Activated CD4-positive, alpha-beta memory T cell treated with anti-CD3 and anti-CD28 coated beads, Interleukin-2, amount 10 ng/mL, durations not matched to agents 7 days and 5 days (primary cell): Measurements from ENCODE around the gene OR2J1. TPM values are rescaled to one million over a fixed set of nuclear protein-coding genes. Genes with fewer than 3 reads are reported as not detected.
"Not testable (repeated sequence)": the region's sequence is repeated elsewhere in the genome, so short reads cannot be mapped to it uniquely, and the experiment has no call there.

Experiments
- CTCF ChIA-PET: fragments of 350-600 bp; sonication (Branson Sonifier 250); formaldehyde crosslinking; loops from one replicate; lab custom pipeline; 2021; ENCODE audit warnings: antibody characterized with exemption, inconsistent platforms; lab: Charles Lee
- POLR2A ChIA-PET: fragments of 350-600 bp; sonication (Branson Sonifier 250); formaldehyde crosslinking; loops from one replicate; lab custom pipeline; 2021; ENCODE audit warnings: antibody characterized with exemption; lab: Charles Lee
- DNase-seq: peaks from one replicate; pipeline ENCODE4 v3.0.0-alpha.2; 2020
- H3K27ac Mint-ChIP-seq: one replicate; pipeline ENCODE4 v1.8.0; 2021; ENCODE audit warnings: mild to moderate bottlenecking, mixed read lengths
- H3K27me3 Mint-ChIP-seq: one replicate; pipeline ENCODE4 v1.8.0; 2021; ENCODE audit warnings: mixed read lengths
- H3K36me3 Mint-ChIP-seq: one replicate; pipeline ENCODE4 v1.8.0; 2021; ENCODE audit warnings: low read depth, mixed read lengths
- H3K4me1 Mint-ChIP-seq: one replicate; pipeline ENCODE4 v1.8.0; 2021; ENCODE audit warnings: mixed read lengths
- H3K4me3 Mint-ChIP-seq: one replicate; pipeline ENCODE4 v1.8.0; 2021; ENCODE audit warnings: mild to moderate bottlenecking, mixed read lengths
- H3K9me3 Mint-ChIP-seq: one replicate; pipeline ENCODE4 v1.8.0; 2021; ENCODE audit warnings: mixed read lengths
- total RNA-seq, 2 experiments: library from RNA; stranded (reverse); gene quantifications; one replicate each; pipeline ENCODE4 v1.2.3, GENCODE V29; 2021

Gene OR2J1
- not detected for total RNA-seq

DNA sequence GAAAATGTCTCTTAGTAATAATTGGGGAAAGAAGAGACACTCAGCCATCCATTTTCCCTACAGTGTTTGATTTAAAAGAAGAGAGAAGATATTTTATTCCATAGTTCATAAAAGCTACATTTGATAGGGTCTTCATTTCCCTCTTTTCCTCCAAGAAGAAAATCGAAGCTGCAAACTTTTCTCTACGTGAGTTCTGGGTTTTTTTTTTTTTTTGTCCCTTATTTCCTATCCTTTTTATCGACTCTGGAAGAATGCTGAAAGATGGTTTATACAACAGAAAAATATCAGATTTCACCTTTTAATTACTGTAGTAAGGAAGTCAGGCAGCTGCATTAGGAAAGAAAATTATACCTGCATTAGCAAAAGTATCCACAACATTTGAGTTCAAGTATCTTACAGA lies at the start of gene OR2J1:
TSS of gene OR2J1 (plus strand) at position 301 of the 400 bp plus-strand sequence. CDS start 1,453 bp downstream, outside the sequence.
- Mint-ChIP-seq H3K4me3 (no peak within 1 kb of the TSS), H3K36me3 (no peaks in the 10 kb centered on the region), H3K9me3 (no peaks in the 10 kb centered on the region), H3K4me1 (no peaks in the 10 kb centered on the region), H3K27ac (no peak within 1 kb of the TSS), H3K27me3 (peaks cover 15% of the 10 kb centered on the region)
- ChIA-PET POLR2A (no interaction called here), CTCF (no interaction called here)
- DNase-seq, result no peak

DNA sequence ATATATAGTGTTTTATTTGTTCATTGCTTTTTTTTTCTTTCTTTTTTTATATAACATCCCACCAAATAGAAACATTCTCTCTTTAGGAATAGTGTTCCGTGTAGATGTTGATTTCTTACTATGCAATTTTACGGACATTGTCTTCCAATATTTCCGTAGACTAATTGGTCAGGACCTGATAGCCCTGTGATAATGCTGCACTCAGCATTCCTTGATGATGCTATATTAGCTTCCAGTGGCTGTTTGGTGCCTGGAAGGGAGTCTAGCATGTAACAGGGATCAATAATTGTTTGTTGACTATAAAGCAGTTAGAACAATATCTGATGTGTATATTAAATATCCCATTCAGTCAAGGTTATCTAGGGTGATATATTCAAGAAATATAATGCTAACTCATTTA lies 47.6 kb upstream of the OR2J1 start:
- Mint-ChIP-seq H3K4me1 (no peaks in the 10 kb centered on the region), H3K27ac (no peak overlapping the region), H3K36me3 (no peaks in the 10 kb centered on the region), H3K4me3 (no peak overlapping the region), H3K9me3 (no peaks in the 10 kb centered on the region), H3K27me3 (peaks cover 33% of the 10 kb centered on the region)
- no peak for DNase-seq
- ChIA-PET POLR2A (no interaction called here), CTCF (no interaction called here)

DNA sequence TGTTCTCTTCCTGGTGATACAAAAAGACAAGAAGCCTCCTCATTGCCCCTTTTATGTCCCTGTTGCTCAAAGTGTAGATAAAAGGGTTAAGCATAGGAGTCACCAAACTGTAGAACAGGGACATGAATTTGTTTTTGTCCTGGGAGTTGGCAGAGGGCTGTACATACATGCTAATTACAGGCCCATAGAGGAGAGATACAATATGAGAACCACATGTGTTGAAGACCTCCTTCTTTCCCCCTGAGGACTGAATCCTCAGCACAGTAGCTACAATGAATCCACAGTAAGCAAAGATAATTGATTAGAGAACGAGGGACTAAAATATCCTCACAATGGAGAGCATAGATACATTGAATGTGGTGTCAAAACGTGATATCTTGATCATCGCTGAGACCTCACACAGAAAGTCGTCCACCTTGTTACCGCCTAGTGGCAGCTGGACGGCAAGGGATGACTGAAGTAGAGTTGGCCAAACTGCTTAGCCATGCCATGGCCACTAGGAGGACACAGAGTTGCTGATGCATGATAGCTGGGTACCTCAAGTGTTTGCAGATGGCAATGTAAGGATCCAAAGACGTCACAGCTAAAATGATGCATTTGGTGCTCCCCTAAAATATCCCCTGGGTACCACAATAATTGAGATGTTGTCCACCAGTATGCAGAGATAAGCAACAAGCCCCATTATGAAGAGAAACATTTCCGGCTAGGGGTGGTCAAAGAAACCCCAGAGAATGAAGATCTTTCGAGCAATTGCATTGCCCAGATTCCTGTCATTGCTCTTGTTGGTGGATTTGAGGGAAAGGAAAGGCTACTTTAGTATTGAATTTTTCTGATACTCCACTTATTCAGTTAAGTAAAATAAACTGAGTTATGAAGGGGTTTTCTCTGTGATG lies 27.2 kb upstream of the OR2J1 start:
- no peak overlapping the region for H3K27ac Mint-ChIP-seq
- H3K4me3 Mint-ChIP-seq, result no peak overlapping the region
- DNase-seq, result no peak
- CTCF ChIA-PET, result no interaction called here
- H3K9me3 Mint-ChIP-seq, result no peaks in the 10 kb centered on the region
- no peaks in the 10 kb centered on the region for H3K4me1 Mint-ChIP-seq
- POLR2A ChIA-PET, result no interaction called here
- H3K36me3 Mint-ChIP-seq, result no peaks in the 10 kb centered on the region
- peaks cover 20% of the 10 kb centered on the region for H3K27me3 Mint-ChIP-seq

DNA sequence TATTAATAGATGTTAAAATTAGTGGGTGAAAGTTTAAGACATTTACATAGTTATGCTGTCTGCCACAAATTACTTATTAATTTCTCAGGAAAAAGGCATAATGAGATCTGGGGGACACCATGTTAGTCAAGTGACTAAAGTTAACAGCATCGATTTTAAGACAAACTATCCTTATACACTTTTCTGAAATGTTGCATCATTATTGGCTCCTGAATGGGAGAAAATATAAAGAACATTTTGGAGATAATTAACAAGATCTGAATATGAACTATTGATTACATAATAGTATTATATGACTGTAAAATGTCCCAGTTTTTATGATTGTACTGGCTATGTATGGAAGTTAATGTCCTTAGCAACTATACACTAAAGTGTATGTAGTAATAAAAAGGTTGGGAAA lies 20.1 kb upstream of the OR2J1 start:
- ChIA-PET CTCF (no interaction called here), POLR2A (no interaction called here)
- H3K27ac Mint-ChIP-seq, result no peak overlapping the region
- H3K9me3 Mint-ChIP-seq, result no peaks in the 10 kb centered on the region
- no peak overlapping the region for H3K4me3 Mint-ChIP-seq
- H3K36me3 Mint-ChIP-seq, result no peaks in the 10 kb centered on the region
- DNase-seq, result no peak
- no peaks in the 10 kb centered on the region for H3K4me1 Mint-ChIP-seq
- peaks cover 7% of the 10 kb centered on the region for H3K27me3 Mint-ChIP-seq

DNA sequence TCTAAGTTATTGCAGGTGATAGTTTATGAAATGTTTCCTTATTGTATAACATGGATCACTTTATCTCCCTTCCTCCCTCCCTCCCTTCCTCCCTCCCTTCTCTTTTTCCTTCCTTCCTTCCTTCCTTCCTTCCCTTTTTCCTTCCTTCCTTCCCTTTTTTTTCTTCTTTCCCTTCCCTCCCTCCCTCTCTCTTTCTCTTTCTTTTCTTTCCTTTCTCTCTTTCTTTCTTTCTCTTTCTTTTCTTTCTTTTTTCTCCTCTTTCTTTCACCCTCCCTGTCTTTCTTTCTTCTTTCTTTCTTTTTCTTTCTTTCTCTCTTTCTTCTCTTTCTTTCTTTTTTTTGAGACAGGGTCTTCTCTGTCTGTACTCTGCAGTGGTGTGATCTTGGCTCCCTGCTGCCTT lies 18.0 kb upstream of the OR2J1 start:
- Mint-ChIP-seq H3K9me3 (no peaks in the 10 kb centered on the region), H3K4me3 (no peak overlapping the region), H3K4me1 (no peaks in the 10 kb centered on the region), H3K36me3 (no peaks in the 10 kb centered on the region), H3K27me3 (no peaks in the 10 kb centered on the region), H3K27ac (no peak overlapping the region)
- no peak for DNase-seq
- POLR2A ChIA-PET, result no interaction called here
- CTCF ChIA-PET, result no interaction called here

DNA sequence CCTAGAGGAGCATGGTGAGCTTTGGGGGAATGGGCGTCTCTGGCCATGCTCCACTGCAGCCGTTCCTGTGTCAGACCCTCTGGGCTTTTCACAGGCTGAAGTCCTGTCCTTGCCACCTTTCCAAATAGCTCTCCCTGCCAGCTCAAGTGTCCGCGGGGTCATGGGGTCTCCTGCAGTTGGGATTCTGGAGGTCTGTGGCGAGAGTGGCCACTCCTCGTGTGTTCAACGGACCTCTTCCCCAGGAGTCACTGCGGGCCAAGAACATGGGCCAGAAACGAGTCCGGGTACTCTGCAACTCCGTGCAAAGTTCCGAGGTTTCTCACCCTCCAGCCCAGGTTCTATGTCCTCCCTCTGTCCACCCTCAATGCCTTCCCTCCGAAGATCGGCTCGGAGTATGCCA lies 16.8 kb upstream of the OR2J1 start:
- ChIA-PET CTCF (no interaction called here), POLR2A (no interaction called here)
- H3K4me3 Mint-ChIP-seq, result no peak overlapping the region
- peaks cover 2% of the 10 kb centered on the region for H3K27me3 Mint-ChIP-seq
- no peak for DNase-seq
- H3K4me1 Mint-ChIP-seq, result no peaks in the 10 kb centered on the region
- no peaks in the 10 kb centered on the region for H3K36me3 Mint-ChIP-seq
- H3K27ac Mint-ChIP-seq, result no peak overlapping the region
- no peaks in the 10 kb centered on the region for H3K9me3 Mint-ChIP-seq

DNA sequence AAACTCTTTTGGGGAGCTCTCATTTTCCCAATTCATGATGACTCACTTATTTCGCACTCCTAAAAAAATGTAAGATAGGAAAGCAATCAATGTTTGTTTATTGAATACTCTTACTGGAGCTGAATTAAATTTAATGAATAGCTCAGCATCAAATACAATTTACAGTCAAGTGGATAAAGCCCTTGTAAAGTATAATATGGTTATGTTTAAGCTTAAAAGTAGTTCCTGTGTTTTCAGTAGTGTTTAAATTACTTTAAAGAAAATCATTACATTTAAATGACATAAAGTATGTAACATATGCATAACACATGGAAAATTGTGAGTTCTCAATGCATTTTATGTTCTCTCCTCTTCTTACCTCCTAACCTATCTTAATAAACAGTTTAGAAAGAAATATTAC lies 12.1 kb upstream of the OR2J1 start, which contains the start of gene OR2B3:
TSS of gene OR2B3 (minus strand) at position 101 of the 400 bp plus-strand sequence. CDS start at position 36, 65 bp downstream.
- Mint-ChIP-seq H3K27ac (no peak within 1 kb of the TSS), H3K36me3 (no peaks in the 10 kb centered on the region), H3K27me3 (peaks cover 6% of the 10 kb centered on the region), H3K4me1 (no peaks in the 10 kb centered on the region), H3K9me3 (no peaks in the 10 kb centered on the region), H3K4me3 (no peak within 1 kb of the TSS)
- POLR2A ChIA-PET, result no interaction called here
- DNase-seq, result no peak
- CTCF ChIA-PET, result no interaction called here

DNA sequence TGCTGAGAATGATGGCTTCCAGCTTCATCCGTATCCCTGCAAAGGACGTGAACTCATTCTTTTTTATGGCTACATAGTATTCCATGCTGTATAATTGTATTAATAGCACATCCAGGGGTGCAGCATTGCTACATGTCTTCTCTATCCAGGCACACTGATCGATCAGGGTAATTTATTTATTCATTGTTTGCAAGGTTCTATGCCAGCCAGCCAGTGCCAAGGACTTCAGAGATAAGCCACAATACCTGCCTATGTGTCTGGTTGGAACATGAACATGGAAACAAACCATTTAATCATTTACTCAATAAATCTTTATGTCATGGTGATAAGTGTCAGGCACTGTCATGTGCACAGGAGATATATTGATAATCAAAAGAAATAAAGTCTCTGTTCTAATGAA lies 6.3 kb upstream of the OR2J1 start:
- H3K9me3 Mint-ChIP-seq, result no peaks in the 10 kb centered on the region
- no peaks in the 10 kb centered on the region for H3K4me1 Mint-ChIP-seq
- CTCF ChIA-PET, result no interaction called here
- no peak for DNase-seq
- no peak overlapping the region for H3K27ac Mint-ChIP-seq
- H3K27me3 Mint-ChIP-seq, result peaks cover 3% of the 10 kb centered on the region
- POLR2A ChIA-PET, result no interaction called here
- H3K36me3 Mint-ChIP-seq, result no peaks in the 10 kb centered on the region
- H3K4me3 Mint-ChIP-seq, result no peak overlapping the region

DNA sequence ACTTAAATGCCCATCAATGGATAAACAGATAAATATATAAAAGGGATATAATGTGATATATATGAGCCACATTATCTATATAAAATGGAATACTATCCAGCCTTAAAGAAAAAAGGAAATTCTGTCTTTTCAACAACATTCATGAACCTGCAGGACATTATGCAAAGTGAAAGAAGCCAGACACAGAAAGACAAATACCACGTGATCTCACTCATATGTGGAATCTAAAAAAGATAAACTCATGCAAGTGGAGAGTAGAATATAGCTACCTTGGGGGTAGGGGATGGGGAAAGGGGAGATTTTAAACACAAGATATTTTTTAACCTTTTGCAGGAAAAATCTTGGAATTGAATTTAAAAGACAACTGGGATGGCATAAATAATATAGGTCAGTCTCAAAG lies 1.5 kb upstream of the OR2J1 start:
- H3K4me1 Mint-ChIP-seq, result no peaks in the 10 kb centered on the region
- no peaks in the 10 kb centered on the region for H3K36me3 Mint-ChIP-seq
- peaks cover 7% of the 10 kb centered on the region for H3K27me3 Mint-ChIP-seq
- ChIA-PET CTCF (no interaction called here), POLR2A (no interaction called here)
- no peak for DNase-seq
- no peak overlapping the region for H3K27ac Mint-ChIP-seq
- H3K9me3 Mint-ChIP-seq, result no peaks in the 10 kb centered on the region
- H3K4me3 Mint-ChIP-seq, result no peak overlapping the region

- Mint-ChIP-seq H3K27me3 (peaks cover 27% of the 10 kb centered on the region), H3K4me1 (no peaks in the 10 kb centered on the region)
- CTCF ChIA-PET, result no interaction called here
Measured at GRCh38 chr6:29107758-29108157, 8.5 kb downstream of the OR2J1 start, which contains the start of gene OR2J3. Gene OR2J3, plus strand, starts transcription at chr6:29108058. Its CDS starts 3,833 bp downstream, at chr6:29111891.

DNA sequence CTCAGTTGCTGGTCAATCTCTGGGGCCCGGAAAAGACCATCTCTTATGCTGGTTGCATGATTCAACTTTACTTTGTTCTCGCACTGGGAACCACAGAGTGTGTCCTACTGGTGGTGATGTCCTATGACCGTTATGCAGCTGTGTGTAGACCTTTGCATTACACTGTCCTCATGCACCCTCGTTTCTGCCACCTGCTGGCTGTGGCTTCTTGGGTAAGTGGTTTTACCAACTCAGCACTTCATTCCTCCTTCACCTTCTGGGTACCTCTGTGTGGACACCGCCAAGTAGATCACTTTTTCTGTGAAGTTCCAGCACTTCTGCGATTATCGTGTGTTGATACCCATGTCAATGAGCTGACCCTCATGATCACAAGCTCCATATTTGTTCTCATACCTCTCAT lies 12.8 kb downstream of the OR2J1 start:
- Mint-ChIP-seq H3K27ac (no peak overlapping the region), H3K9me3 (no peaks in the 10 kb centered on the region), H3K36me3 (no peaks in the 10 kb centered on the region), H3K4me1 (no peaks in the 10 kb centered on the region), H3K4me3 (no peak overlapping the region), H3K27me3 (peaks cover 16% of the 10 kb centered on the region)
- POLR2A ChIA-PET, result no interaction called here
- DNase-seq, result no peak
- CTCF ChIA-PET, result no interaction called here

More at GRCh38 chr6:29107758-29108157, 8.5 kb downstream of the OR2J1 start, which contains the start of gene OR2J3:
- no peak within 1 kb of the TSS for H3K27ac Mint-ChIP-seq
- H3K4me3 Mint-ChIP-seq, result no peak within 1 kb of the TSS
- no peaks in the 10 kb centered on the region for H3K36me3 Mint-ChIP-seq
- POLR2A ChIA-PET, result no interaction called here
- no peak for DNase-seq
- H3K9me3 Mint-ChIP-seq, result no peaks in the 10 kb centered on the region

DNA sequence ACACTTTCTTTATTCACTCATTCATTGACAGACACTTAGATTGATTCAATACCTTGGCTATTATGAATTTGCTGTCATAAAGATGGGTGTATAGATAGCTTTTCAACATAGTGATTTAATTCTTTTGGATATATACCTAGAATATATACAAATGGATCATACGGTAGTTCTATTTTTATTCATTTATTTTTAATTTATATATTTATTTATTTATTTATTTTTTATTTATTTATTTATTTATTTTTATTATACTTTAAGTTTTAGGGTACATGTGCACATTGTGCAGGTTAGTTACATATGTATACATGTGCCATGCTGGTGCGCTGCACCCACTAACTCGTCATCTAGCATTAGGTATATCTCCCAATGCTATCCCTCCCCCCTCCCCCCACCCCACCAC lies 15.7 kb downstream of the OR2J1 start:
- H3K9me3 Mint-ChIP-seq, H3K27ac Mint-ChIP-seq, H3K36me3 Mint-ChIP-seq, H3K27me3 Mint-ChIP-seq, DNase-seq, CTCF ChIA-PET, H3K4me3 Mint-ChIP-seq, H3K4me1 Mint-ChIP-seq, POLR2A ChIA-PET: not testable (repeated sequence)

DNA sequence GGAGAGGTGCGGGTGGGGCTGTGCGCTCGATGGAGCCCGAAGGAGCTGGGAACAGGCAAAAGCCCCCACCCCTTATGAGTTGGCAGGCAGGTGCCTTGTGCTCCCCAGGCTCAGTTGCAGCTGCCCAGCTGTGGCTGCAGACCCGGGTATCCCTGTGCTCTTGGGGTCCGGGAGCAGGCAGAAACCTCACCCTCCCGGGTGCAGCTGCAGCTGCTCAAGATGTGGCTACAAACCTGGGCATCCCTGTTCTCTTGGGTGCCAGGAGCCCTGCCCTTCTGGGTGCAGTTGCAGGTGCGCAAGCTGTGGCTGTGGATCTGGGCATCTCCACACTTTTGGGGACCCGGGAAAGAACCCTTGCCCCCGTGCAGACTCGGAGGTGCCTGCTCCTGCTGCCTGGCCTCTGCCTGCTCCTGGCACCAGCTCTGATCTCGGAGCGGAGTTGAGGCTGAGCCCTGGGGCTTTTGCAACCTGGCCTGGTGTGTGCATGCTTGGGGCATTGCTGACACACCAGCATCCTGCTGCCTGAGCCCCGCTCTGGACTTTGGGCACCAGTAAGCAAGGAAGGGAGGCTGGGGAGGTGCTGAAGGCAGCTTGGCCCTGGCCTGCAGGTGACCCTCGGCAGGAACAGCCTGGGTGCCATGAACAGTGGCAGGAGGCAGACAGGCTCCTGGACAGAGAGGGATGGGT lies 30.2 kb downstream of the OR2J1 start:
- peaks cover 6% of the 10 kb centered on the region for H3K27me3 Mint-ChIP-seq
- H3K4me1 Mint-ChIP-seq, result no peaks in the 10 kb centered on the region
- ChIA-PET CTCF (no interaction called here), POLR2A (no interaction called here)
- no peak for DNase-seq
- no peaks in the 10 kb centered on the region for H3K36me3 Mint-ChIP-seq
- H3K27ac Mint-ChIP-seq, result no peak overlapping the region
- H3K4me3 Mint-ChIP-seq, result no peak overlapping the region
- H3K9me3 Mint-ChIP-seq, result no peaks in the 10 kb centered on the region
